GM21723 (cell line): Measurements from ENCODE around the gene USO1.
"Not testable (repeated sequence)": the region's sequence is repeated elsewhere in the genome, so short reads cannot be mapped to it uniquely, and the experiment has no call there.

Source experiments
- ATAC-seq: cut with Tn5 transposase; IDR thresholded peaks from one replicate; pipeline ENCODE4 v1.9.1; 2021; ENCODE audit warnings: mild to moderate bottlenecking, moderate library complexity; ENCODE audit not compliant: unreplicated experiment

The USO1 gene, protein sequence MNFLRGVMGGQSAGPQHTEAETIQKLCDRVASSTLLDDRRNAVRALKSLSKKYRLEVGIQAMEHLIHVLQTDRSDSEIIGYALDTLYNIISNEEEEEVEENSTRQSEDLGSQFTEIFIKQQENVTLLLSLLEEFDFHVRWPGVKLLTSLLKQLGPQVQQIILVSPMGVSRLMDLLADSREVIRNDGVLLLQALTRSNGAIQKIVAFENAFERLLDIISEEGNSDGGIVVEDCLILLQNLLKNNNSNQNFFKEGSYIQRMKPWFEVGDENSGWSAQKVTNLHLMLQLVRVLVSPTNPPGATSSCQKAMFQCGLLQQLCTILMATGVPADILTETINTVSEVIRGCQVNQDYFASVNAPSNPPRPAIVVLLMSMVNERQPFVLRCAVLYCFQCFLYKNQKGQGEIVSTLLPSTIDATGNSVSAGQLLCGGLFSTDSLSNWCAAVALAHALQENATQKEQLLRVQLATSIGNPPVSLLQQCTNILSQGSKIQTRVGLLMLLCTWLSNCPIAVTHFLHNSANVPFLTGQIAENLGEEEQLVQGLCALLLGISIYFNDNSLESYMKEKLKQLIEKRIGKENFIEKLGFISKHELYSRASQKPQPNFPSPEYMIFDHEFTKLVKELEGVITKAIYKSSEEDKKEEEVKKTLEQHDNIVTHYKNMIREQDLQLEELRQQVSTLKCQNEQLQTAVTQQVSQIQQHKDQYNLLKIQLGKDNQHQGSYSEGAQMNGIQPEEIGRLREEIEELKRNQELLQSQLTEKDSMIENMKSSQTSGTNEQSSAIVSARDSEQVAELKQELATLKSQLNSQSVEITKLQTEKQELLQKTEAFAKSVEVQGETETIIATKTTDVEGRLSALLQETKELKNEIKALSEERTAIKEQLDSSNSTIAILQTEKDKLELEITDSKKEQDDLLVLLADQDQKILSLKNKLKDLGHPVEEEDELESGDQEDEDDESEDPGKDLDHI

DNA sequence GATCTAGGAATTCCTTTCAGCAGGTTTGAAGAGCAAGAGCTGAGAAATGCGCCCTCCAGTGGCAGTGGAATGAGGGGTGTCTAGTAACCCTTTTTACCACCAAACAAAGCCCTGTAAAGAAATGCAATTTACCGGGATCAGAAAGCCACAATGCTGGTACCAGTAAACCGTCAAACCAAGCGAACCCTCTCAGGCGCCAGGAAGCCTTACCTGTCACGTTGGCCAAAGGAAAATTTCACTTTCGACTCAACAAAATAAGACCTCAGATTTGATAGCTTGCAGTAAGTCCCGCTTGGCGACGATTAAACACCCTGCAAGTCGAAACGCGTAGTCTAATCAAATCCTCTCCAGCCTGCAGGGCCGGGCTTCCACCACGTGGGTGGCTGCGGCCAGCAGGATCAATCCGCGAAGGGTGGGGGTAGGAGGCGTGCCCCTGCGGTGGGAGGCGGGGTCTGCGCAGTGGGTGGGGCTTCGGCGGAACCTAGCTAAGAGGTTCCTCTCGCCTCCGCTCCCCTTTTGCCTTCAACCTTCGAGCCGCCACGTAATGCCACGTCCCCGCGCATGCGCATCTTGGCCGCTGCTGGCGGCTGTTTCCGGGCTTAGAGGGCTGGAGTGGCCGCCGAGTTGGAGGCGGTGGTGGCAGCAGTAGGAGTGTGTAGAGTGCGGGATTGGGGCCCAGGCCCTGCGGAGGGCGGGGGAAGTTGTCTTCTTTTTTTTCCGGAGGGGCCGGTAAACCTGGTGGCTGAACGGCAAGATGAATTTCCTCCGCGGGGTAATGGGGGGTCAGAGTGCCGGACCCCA, at the start of gene USO1:
USO1 (plus strand) TSS at position 512 of the 801 bp plus-strand sequence; CDS start at position 755, 243 bp downstream.
- ATAC-seq: peak; percentile 89

DNA sequence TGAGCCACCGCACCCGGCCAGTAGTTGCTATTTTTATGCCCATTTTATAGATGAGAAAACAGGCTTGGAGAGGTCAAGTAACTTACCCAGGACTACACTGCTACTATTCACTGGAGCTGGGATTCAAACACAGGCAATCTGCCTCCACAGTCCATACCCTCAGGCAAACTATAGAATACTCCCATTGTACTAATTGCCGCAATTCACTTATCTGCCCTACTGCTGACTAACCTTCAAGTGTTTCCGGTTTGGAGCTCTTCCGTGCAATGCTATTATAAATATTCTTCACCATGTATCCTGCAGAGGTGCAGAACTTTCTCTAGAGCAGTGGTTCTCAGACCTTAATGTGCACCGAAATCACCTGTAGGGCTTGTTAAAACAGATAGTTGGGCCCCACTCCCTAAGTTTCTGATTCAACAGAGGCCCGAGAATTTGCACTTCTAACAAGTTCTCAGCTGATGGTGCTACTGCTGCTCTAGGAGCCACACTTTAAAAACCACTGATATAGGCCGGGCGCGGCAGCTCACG, 49.3 kb upstream of the USO1 start:
- ATAC-seq: no peak

DNA sequence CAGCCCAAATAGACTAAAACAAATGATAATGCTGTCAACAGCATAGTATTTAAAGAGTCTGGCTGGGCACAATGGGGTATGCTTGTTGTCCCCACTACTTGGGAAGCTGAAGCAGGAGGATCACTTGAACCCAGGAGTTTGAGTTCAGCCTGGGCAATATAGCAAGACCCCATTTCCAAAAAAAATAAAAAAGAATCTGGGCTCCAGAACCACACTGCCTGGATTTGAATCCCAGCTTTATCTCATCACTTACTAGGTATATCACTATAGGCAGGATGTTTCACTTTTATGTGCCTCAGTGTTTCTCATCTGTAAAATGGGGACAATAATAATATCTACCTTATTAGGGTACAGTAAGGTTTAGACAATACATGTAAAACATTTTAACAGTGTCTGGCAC, 45.9 kb upstream of the USO1 start:
- ATAC-seq: no peak

DNA sequence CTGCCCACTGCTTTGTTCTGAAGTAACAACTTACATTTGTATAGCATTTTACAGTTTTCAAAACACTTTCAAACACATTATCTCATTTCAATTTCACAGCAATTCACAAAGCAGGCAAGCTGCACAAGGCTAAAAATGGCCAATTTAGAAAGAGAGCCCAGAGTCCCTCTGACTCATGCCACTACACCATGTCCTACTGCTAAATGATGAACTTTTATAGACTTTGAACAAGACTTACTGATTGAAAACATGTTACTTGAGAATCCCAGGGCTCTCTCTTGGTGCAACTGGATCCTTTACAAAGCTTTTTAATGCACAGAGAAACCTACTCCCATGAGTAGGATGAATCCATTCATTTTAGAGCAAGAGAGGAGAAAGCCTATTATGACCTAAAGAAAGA, 45.4 kb upstream of the USO1 start:
- no peak for ATAC-seq

DNA sequence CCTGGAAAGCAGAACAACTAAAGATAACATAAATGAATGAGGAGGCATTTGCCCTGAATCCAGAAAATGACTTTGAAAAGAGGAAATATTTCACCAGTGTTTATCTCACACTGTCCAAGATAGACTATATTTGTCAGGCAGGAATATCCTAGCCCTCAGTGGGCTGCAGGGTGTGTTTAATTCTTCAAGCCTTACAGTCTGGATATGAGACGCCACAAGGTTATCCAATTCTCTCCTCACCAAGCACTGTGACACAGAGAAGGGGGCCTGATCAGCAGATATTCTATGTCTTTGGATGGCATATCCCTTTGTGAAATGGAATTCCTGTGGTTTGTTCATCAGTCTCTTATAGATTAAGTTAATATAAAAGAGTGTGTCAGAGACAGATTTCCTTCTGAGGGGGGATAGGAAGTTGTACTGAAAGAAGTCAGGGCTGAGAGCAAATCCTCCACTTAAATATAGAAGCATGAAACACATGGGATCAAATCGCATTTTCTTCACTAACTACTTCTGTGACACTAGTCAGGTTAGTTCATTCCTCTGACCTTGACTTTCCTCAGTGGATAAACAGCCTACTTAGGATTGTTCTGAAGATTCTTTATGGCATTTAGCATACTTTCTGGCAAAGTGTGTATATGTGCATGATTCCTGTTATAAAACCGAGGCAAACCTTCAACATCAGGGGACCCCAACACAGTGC, 44.4 kb upstream of the USO1 start:
- no peak for ATAC-seq

DNA sequence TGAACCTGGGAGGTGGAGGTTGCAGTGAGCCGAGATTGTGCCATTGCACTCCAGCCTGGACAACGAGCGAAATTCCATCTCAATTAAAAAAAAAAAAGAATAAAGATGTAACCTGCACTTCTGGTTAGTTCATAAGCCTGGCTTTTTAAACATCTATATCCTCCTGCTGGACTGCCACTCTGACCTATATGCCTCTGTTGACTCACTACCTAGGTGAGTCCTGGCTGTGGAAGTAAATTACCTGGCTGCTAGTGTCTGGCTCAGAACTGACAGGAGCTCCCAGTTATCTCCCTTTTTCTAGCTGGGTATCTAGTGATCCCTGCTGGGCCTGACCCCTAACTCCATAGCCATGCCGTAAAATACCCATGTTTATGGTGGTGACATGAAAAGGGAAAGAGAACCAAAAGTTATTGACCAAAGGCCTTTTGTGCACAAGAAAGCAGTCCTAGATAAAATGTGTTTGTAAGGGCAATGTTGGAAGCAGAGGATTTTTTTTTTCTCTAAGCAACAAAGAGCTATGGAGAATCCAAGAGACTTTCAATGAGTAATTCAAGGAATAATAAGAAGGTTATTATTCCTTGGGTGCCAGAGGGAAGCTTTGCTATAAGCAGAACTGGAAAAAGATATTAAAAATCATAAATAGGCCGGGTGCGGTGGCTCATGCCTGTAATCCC, 40.8 kb upstream of the USO1 start:
- no peak for ATAC-seq

DNA sequence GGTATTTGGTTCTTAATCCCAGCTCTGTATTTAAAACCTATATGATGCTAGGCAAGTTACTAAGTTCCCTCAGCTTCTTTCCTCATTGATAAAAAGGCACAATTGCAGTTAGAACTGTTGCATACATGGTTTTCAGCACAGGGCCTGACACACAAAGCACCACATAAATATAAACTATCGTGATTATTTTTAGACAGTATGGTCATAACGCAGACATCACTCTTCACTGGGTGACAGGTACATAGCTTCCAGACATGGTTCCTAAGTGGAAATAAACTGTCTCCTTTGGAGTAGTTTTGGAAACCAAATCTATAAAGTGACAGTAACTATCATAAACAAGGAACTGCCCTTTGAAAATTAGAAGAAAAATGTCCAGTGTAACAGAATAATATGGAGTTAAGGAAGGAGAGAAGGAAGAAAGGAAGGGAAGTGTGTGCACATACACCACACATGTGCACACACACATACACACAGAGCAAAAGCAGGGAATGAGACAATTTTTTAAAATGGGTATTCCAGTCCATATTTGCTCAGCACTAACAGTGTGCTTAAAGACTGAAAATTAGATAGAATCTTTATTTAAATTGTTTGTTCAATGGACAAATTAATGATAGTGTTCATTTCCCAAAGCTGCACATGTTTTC, 38.7 kb upstream of the USO1 start:
- ATAC-seq: no peak

DNA sequence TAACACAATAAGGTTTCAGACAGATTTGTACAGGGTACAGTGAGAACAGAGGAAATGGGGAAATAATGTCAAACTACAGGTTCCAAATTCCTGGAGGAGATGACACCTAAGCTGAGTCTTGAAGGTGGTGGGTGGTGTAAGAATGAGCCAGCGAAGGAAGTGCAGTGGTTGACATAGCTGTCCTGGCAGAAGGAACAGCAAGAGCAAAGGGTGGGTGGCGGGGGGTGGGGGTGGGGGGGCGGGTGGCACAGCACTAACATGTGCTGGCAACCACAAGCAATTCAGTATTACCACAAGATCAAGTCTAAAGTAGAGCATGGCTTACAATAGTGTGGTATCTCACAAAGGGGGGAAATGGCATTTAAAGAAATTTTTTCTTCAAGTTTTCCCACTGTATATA, 38.0 kb upstream of the USO1 start:
- no peak for ATAC-seq

DNA sequence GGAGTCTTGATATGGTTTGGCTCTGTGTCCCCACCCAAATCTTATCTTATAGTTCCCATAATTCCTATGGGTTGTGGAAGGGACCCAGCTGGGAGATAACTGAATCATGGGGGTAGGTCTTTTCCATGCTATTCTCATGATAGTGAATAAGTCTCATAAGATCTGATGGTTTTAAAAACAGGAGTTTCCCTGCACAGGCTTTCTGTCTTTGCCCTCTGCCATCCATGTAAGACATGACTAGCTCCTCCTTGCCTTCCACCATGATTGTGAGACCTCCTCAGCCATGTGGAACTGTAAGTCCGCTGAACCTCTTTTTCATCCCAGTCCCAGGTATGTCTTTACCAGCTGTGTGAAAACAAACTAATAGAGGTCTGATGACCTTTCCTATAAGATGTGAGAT, 37.3 kb upstream of the USO1 start:
- ATAC-seq: not testable (repeated sequence)

DNA sequence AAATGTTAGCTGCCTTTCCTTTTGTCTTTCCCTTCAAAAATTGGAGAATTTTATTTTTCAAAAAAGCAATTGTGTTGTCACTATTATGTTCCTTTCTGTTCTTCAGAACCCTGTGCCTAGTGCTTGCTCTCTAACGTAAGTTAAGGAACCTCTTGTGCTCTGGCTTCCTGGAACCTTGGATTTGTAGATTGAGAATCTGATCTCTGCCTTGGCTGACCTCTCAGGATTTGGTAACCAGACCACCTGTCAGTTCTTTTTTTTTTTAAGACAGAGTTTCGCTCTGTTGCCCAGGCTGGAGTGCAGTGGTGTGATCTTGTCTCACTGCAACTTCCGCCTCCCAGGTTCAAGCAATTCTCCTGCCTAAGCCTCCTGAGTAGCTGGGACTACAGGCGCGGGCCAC, 32.3 kb upstream of the USO1 start:
- ATAC-seq: not testable (repeated sequence)

DNA sequence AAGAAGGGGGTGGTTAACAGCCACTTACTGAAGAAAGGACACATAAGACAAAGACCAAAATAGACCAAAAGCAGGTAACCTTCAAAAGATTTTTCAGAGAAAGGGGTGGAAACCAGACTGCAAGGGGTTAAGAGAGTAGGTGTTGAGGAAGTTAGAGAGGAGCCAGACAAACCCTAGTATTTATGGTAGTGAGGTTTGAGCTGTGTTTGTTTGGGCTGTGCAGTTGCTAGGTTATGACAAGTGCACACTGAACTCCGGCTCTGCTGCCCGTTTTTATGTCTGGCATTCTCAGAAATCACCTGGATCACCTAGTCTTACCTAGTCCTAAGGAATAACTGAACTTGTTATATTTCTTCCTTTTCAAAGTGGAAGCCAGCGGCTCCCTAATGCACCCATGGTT, 28.3 kb upstream of the USO1 start:
- no peak for ATAC-seq

DNA sequence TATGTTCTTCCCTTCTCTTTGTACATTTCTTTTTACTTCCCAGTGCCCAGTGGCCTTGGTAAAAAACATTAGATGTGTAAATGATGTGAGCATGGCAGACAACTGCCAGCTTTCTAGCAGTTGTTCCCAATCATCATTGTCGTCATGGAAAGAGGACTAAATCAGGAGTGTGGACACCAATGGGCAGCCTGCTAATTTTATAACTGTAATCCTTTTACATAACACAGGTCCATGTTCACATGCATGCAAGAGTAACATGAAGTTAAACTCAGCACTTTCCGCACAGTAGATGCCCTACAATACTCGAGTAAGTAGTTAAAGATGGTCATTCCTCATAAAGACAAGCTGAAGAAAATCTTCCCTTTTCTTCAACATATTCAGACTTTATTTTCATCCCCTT, 27.8 kb upstream of the USO1 start:
- ATAC-seq: no peak

DNA sequence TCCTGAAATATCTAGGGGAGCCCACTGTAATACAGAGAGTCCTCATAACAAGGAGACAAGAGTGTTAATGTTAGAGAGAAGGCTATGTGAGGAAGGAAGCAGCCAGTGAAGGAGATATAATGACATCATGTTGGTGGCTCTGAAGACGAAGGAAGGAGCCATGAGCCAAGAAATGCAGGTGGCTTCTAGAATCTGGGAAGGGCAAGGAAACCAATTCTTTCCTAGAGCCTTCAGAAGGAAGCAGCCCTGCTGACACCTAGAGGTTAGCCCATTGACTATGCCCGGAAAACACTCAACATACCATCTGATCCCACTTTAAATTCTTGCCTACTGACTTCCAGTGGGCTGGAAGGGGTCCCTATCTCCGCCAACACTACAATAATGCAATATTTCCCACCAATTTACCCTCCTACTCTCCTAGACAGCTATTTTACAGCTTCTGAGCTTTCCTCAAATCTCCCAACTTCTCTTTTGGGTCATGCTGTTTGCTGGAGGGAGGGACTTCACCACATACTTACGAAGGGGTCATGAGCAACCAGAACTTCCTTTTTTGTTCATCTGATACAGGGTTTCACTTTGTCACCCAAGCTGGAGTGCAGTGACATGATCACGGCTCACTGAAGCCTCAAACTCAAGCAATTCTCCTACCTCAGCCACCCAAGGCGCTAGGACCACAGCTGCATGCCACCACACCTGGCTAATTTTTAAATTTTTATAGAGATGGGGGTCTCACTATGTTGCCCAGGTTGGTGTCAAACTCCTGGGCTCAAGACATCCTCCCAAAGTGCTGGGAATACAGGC, 26.0 kb upstream of the USO1 start:
- peak; percentile 93 for ATAC-seq

DNA sequence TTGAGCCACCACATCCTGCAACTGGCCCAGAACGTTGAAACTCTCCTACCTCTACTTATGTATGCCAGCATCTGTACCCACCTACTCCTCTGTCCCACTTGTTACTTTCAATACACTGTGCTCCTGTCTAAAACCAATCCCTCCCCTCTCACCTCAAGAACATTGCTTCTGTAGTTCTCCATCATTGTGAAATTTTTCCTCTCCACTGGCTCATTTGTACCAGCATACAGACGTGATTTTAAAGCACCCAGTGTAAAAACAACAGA, 25.5 kb upstream of the USO1 start:
- peak; percentile 43 for ATAC-seq

DNA sequence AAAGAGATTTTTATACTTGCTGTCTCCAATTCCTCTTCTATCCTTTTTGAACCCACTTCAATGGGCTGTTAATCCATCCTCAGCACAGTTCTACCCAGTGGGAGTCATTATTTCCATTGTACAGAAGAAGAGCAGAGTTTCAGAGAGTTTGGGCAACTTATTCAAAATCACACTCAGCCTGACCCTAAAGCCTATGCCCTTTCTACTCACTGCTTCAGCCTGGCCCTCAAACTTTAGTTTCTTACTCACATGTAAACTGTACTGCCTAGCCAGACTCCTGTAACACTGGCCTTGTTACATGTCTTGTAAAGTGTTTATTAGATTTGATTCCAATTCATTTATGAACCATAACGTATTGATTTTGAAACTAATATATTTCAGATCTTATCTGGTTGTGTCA, 25.1 kb upstream of the USO1 start:
- ATAC-seq: peak; percentile 12

DNA sequence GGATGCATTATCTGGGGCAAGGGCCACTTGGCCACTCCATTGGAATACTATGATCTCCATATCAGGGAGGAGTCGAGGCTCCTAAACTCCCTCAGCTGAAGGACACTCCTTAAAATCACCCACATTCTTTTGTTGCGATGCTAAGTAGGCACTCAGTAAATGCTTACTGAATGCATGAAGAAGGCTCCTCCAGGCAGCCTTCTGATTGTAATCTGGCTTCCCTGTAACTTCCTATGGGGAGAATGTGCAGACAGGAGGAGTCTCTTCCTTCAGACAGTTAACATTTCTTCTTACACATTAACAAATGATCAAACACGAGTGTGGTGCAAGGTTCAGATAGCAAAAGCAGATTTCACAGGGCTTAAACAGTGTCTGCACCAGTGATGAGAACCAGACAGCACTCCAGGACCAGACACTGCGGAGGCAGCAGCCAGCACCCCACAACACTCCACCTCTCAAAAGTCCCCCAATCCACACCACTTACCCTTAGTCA, 21.4 kb upstream of the USO1 start:
- no peak for ATAC-seq

DNA sequence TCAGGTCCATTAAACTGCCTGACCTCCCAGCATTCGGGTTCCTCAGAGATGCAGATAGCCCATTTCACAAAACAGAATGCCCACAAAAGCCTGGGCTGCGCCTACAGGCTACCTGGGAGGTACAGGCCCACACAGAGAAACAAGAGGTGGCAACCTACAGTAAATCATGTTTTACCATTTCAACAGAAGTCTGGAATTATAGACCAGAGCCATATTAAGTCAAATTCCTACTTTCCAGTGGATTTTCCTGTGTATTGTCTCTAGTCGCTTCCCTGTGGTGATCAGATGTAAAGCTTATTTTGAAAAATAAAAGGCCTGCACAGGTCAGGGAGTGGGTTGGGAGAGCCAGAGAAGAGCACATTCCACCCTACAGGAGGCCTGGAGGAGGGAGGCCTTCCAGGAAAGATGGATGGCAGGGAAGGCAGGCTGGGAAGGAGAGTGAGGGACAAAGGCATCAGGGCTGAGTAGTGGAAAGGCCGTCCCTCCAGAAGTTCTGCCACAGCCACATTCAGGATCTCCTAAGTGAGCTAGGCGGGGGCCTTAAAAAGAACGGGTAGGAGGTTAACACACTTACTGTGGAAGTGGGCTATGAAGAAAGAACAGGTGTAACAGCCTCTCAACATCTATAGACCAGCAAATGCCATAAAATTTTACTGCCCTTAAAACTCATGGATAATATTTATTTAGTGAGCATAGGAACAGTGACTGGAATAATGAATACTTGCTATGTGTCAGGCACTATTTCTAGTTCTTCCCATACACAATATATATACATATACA, 19.0 kb upstream of the USO1 start:
- ATAC-seq: no peak
